LNCAP (cell line): Measurements from ENCODE around the gene KRT2.

ENCODE experiments used
- CTCF ChIP-seq: fragments of 450-650 bp; IDR thresholded peaks from 2 replicates; pipeline ENCODE4 v1.5.1; 2017; ENCODE audit warnings: mild to moderate bottlenecking

The KRT2 gene

GRCh38 chr12:52677671-52678070, 25.7 kb upstream of the KRT2 start:
- no peak for TF ChIP-seq CTCF

- TF ChIP-seq CTCF = no peak
These were observed 25.1 kb upstream of the KRT2 start for GRCh38 chr12:52677126-52677525.

- TF ChIP-seq CTCF = no peak
These were observed 24.2 kb upstream of the KRT2 start for GRCh38 chr12:52676163-52676562.

- TF ChIP-seq CTCF = no peak
These were observed 23.3 kb upstream of the KRT2 start for GRCh38 chr12:52675301-52675701.

GRCh38 chr12:52674433-52674775, 22.4 kb upstream of the KRT2 start:
- TF ChIP-seq CTCF = no peak

- TF ChIP-seq CTCF = no peak
These were observed 21.9 kb upstream of the KRT2 start for GRCh38 chr12:52673713-52674432.

- TF ChIP-seq CTCF = no peak
These were observed 21.2 kb upstream of the KRT2 start for GRCh38 chr12:52673217-52673616.
